Heart right ventricle (tissue), 16 donors: ENCODE data around the gene C3. TPM values are rescaled to one million over a fixed set of nuclear protein-coding genes. Genes with fewer than 3 reads are reported as not detected.
"Not testable (repeated sequence)": the region's sequence is repeated elsewhere in the genome, so short reads cannot be mapped to it uniquely, and the experiment has no call there.

Experiments used
- ATAC-seq, 8 donors: fragments of 200-7000 bp; cut with Tn5 transposase; one replicate each; pipeline ENCODE4 v1.9.1; 2020; ENCODE audit warnings: mild to moderate bottlenecking in 8 of 8, moderate library complexity in 8 of 8, moderate number of reproducible peaks in 1 of 8
- DNase-seq, 2 donors: peaks; one replicate each; pipeline ENCODE4 v3.0.0-alpha.2; 2020
- H3K27ac ChIP-seq, 10 donors: fragments of 200-600 bp; sonication (generic) in 2 of 10; one replicate each; pipeline versions ENCODE4 v1.5.0 to v1.8.0; 2020 to 2022; ENCODE audit warnings: mild to moderate bottlenecking in 3 of 10
- H3K27me3 ChIP-seq, 7 donors: fragments of 200-600 bp; one replicate each; pipeline ENCODE4 v1.8.0; 2021 to 2022; ENCODE audit warnings: mild to moderate bottlenecking in 2 of 7
- H3K36me3 ChIP-seq, 9 donors: fragments of 200-600 bp; sonication (generic) in 1 of 9; one replicate each; pipeline versions ENCODE4 v1.5.0 to v1.8.0; 2020 to 2022; ENCODE audit warnings: mild to moderate bottlenecking in 2 of 9
- H3K4me1 ChIP-seq, 9 donors: fragments of 200-600 bp; sonication (generic) in 1 of 9; one replicate each; pipeline versions ENCODE4 v1.5.0 to v1.8.0; 2020 to 2022; ENCODE audit warnings: mild to moderate bottlenecking in 4 of 9
- H3K4me3 ChIP-seq, 10 donors: fragments of 200-600 bp; sonication (generic) in 2 of 10; one replicate each; pipeline versions ENCODE4 v1.5.0 to v1.8.0; 2020 to 2022; ENCODE audit warnings: mild to moderate bottlenecking in 7 of 10, moderate library complexity in 2 of 10
- H3K9me3 ChIP-seq, 11 donors: fragments of 200-600 bp in 10 of 11; sonication (generic) in 2 of 11; one replicate each; pipeline versions ENCODE4 v1.5.0 to v1.8.0; 2013 to 2022; ENCODE audit warnings: mild to moderate bottlenecking in 2 of 11, control low read depth in 1 of 11, moderate library complexity in 1 of 11
- CTCF ChIP-seq, 9 donors: fragments of 200-600 bp; sonication (generic) in 2 of 9; IDR thresholded peaks; one replicate each; pipeline versions ENCODE4 v1.5.0 to v1.8.0; 2021 to 2022; ENCODE audit warnings: antibody characterized with exemption in 9 of 9, mild to moderate bottlenecking in 5 of 9, moderate library complexity in 1 of 9
- WGBS, 2 donors: extraction: QIAGEN DNeasy Blood & Tissue Kit; methylation state at CpG; one replicate each; pipeline ENCODE4 v1.1.7; 2013; ENCODE audit warnings: inconsistent platforms in 1 of 2; 5-methylcytosine and 5-hydroxymethylcytosine counted together
- intact Hi-C, 10 donors: fragments of 100-400 bp; cut with DNase I; formaldehyde crosslinking; loops; one replicate each; pipeline versions ENCODE4 v1.11.1 to v1.14.2; 2022
- polyA plus RNA-seq, 2 donors: library from polyadenylated mRNA; stranded (reverse); fragments of 200-250 nt; gene quantifications; one replicate each; pipeline ENCODE4 v1.2.3, GENCODE V29; 2013
- total RNA-seq, 10 donors: library from RNA; stranded (reverse); fragmentation: NEBNext Ultra II Directional in 3 of 10; extraction: Animal tissue kit (Norgen Biotek cat#: 25700) in 3 of 10; gene quantifications; one replicate each; pipeline versions ENCODE4 v1.2.1 to v1.2.4, GENCODE V29; 2021 to 2023
- donor health status: Arrhythmogenic right ventricular cardiomyopathy.
- donor health status: ischemic (EF 13 %, LVEDD 7.1; RV severe dilation, severe dysfunction).
- donor health status: healthy with polysubstance abuse.
- donor health status: DM: no; HTN: yes; CAD: no.
- donor health status: DM: no; HTN: no; CAD: no.
- donor health status: ischemic (EF 25% LVEDD 6.9; RV normal size, moderate dysfunction).
- donor health status: ischemic (EF 25% LVEDD 5.7; RV mildly dilated, moderate dysfunction).
- donor health status: healthy.
- donor health status: DM: yes; HTN: yes; CAD: no.
- donor health status: Ischemic cardiomyopathy.
- donor health status: ischemic (EF 35%, LVEDD 5.7; RV mildly dilated, moderate dysfunction).
- donor health status: nonischemic (EF 11% LVEDD 7.7; RV severe dilation, severe dysfunction).
- donor health status: DM: yes; HTN: yes; CAD: no.
- donor health status: PGD.
- donor health status: ischemic (EF 29% LVEDD 5.4; RV normal size, mild dysfunction).
- donor health status: nonischemic (EF 23%, LVEDD 6.1; RV moderate dilation, normal function).

The C3 gene
- total and polyA plus RNA-seq, 12 donors, result 23.0 to 475 (median 170) TPM

DNA sequence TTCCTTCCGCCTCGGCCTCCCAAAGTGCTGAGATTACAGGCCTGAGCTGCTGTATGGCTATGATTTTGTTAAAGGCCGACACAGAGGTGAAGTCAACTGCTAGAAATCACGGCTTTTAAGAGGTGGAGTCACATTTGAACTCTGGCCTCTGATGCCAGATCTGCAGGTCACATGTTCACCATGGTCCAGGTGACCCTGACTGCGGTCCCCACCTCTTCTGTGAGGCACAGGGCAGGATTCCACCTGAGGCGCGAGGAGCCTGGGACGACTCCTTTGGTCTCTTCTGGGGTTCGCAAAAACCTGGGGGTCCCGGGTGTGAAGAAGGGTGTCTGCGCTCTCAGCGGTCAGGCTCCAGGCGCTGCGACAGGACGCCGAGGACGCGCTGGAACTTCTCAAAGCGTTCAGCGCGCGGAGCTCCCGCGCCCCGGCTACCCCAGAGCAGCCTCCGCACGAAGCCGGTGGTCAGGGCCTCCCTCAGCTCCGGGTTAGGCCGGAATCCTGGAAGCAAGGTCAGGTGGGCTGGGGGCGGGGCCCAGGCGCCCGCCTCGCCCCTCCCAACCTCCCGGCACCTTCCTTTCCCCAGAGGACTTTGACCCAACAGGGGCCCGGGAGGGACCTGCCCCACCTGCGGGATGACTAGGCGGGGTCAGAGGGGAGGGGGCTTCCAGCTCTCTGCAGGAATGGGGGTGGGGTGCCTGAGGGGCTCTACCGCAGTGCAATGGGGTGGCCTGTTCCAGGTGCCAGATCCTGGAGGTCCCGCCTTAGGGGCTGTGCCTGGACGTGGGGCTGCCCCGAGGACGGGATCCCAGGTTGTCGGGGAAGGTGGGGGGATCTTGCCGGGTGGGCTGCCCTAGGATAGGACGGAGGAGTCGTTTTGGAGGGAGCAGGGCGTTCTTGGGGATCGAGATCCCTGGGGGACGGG lies 32.1 kb upstream of the C3 start:
- TF ChIP-seq CTCF (IDR thresholded peaks at IDR 0.05), result no peak
- H3K36me3 ChIP-seq, result peaks cover 0 to 52% (median 43%) of the 10 kb centered on the region in 9 donors
- 64 to 70% methylated on average over 49 to 50 of the region's 50 CpGs for WGBS, 2 donors
- H3K27ac ChIP-seq, result peak overlapping the region in 3 of 10 donors; percentile 2 to 56 (median 56)
- intact Hi-C loops, result loop anchor here in 2 of 10 donors (2.0 to 10.0 kb wide), 2 partner anchors 14 to 118 kb away; partner anchors contain the start of gene TRIP10 (in 1 of the 2)
- ATAC-seq (peak in 2 of 8 donors; percentile 3 to 9), DNase-seq (no peak)
- peaks cover 3 to 19% (median 13%) of the 10 kb centered on the region in 9 donors for H3K4me1 ChIP-seq
- H3K27me3 ChIP-seq, result no peaks in the 10 kb centered on the region
- no peaks in the 10 kb centered on the region for H3K9me3 ChIP-seq
- peak overlapping the region in 7 of 10 donors; percentile 26 to 51 (median 49) for H3K4me3 ChIP-seq

DNA sequence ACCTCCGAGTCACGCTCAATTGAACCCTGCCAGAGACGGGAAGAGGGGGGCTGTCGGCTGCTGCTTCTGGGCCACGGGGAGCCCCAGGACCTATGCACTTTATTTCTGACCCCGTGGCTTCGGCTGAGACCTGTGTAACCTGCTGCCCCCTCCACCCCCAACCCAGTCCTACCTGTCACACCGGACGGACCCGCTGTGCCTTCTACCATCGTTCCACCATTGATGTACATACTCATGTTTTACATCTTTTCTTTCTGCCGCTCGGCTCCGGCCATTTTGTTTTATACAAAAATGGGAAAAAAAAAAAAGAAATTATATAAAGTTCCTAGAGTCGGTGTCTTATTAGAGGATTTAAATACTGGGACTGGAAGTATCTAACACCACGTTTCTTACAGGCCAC lies 30.7 kb upstream of the C3 start:
- WGBS, 2 donors, result 93 to 94% methylated on average over 16 of the region's 16 CpGs

GRCh38 chr19:6750062-6750461 lies 29.6 kb upstream of the C3 start:
- TF ChIP-seq CTCF (IDR thresholded peaks at IDR 0.05), result no peak
- Histone ChIP-seq H3K27ac (peak overlapping the region in 7 of 10 donors; percentile 19 to 54 (median 32)), H3K9me3 (no peaks in the 10 kb centered on the region), H3K4me1 (peaks cover 3 to 32% (median 21%) of the 10 kb centered on the region in 9 donors), H3K4me3 (no peak overlapping the region), H3K27me3 (no peaks in the 10 kb centered on the region), H3K36me3 (peaks cover 0 to 76% (median 63%) of the 10 kb centered on the region in 9 donors)
- ATAC-seq (peak in 7 of 8 donors; percentile 12 to 56 (median 36)), DNase-seq (peak in 1 of 2 donors; percentile 69)
- intact Hi-C loops, result loop anchor here in 1 of 10 donors (10.0 kb wide), 1 partner anchor 115 kb away; no protein-coding TSS in a partner anchor
- whole genome bisulfite sequencing, 2 donors, result 73 to 75% methylated on average over 20 of the region's 20 CpGs

More for the DNA sequence above, 30.7 kb upstream of the C3 start:
- Histone ChIP-seq H3K27me3 (no peaks in the 10 kb centered on the region), H3K9me3 (no peaks in the 10 kb centered on the region), H3K4me1 (peaks cover 3 to 21% (median 13%) of the 10 kb centered on the region in 9 donors), H3K27ac (no peak overlapping the region), H3K4me3 (no peak overlapping the region), H3K36me3 (peaks cover 0 to 65% (median 57%) of the 10 kb centered on the region in 9 donors)
- no peak for ATAC-seq
- no peak for TF ChIP-seq CTCF (IDR thresholded peaks at IDR 0.05)
- intact Hi-C loops, result loop anchor here in 1 of 10 donors (10.0 kb wide), 1 partner anchor 116 kb away; no protein-coding TSS in a partner anchor
- DNase-seq, result no peak

GRCh38 chr19:6748543-6748942 lies 28.1 kb upstream of the C3 start:
- Histone ChIP-seq H3K36me3 (peaks cover 0 to 90% (median 71%) of the 10 kb centered on the region in 9 donors), H3K27ac (peak overlapping the region in 2 of 10 donors; percentile 13 to 54), H3K4me1 (peaks cover 10 to 44% (median 32%) of the 10 kb centered on the region in 9 donors)
- H3K9me3 ChIP-seq, H3K4me3 ChIP-seq, ATAC-seq, H3K27me3 ChIP-seq, DNase-seq: not testable (repeated sequence)
- 86 to 90% methylated on average over 10 of the region's 10 CpGs for WGBS, 2 donors
- intact Hi-C loops, result loop anchor here in 1 of 10 donors (10.0 kb wide), 1 partner anchor 234 kb away; no protein-coding TSS in a partner anchor
